ENCODE measurements around the gene RIPOR2. TPM values are rescaled to one million over a fixed set of nuclear protein-coding genes. Genes with fewer than 3 reads are reported as not detected.

RIPOR2 gene
- total RNA-seq, 1 experiment from 2014 or later = 0.47 TPM

- no peak overlapping the region for H3K4me3 Mint-ChIP-seq (ENCODE audit: low read depth, unreplicated experiment)
- CTCF ChIA-PET = no interaction called here
Measured at GRCh38 chr6:24883618-24884017, 52.1 kb downstream of the RIPOR2 start.

GRCh38 chr6:24882835-24883555, 52.8 kb downstream of the RIPOR2 start:
- Mint-ChIP-seq H3K4me1 (ENCODE audit: low read depth, unreplicated experiment) (peaks cover 23% of the 10 kb centered on the region), H3K36me3 (ENCODE audit: insufficient read depth, unreplicated experiment) (no peaks in the 10 kb centered on the region), H3K4me3 (ENCODE audit: low read depth, unreplicated experiment) (no peak overlapping the region), H3K9me3 (ENCODE audit: low read depth, unreplicated experiment) (no peaks in the 10 kb centered on the region), H3K27ac (ENCODE audit: unreplicated experiment) (no peak overlapping the region), H3K27me3 (ENCODE audit: unreplicated experiment) (no peaks in the 10 kb centered on the region)
- CTCF ChIA-PET = interaction anchor here (0.6 to 1.6 kb wide), 3 partner anchors 30 to 860 kb away, joined by 3 to 4 read pairs (median 3); no protein-coding TSS in a partner anchor
- intact Hi-C loops (cut with micrococcal nuclease; ENCODE audit: unreplicated experiment) = no loop called here
- DNase-seq = no peak
- TF ChIP-seq CTCF (IDR thresholded peaks at IDR 0.05; ENCODE audit: unreplicated experiment) = no peak
- no TSS peak for BruUV-seq (replicated peaks)

More at GRCh38 chr6:24883618-24884017, 52.1 kb downstream of the RIPOR2 start:
- intact Hi-C loops (cut with micrococcal nuclease; ENCODE audit: unreplicated experiment) = no loop called here
- Mint-ChIP-seq H3K36me3 (ENCODE audit: insufficient read depth, unreplicated experiment) (no peaks in the 10 kb centered on the region), H3K27me3 (ENCODE audit: unreplicated experiment) (no peaks in the 10 kb centered on the region), H3K9me3 (ENCODE audit: low read depth, unreplicated experiment) (no peaks in the 10 kb centered on the region), H3K4me1 (ENCODE audit: low read depth, unreplicated experiment) (peaks cover 23% of the 10 kb centered on the region), H3K27ac (ENCODE audit: unreplicated experiment) (no peak overlapping the region)
- no peak for DNase-seq
- no peak for TF ChIP-seq CTCF (IDR thresholded peaks at IDR 0.05; ENCODE audit: unreplicated experiment)
- BruUV-seq (replicated peaks) = no TSS peak

- DNase-seq = no peak
- BruUV-seq (replicated peaks) = no TSS peak
- CTCF ChIA-PET = interaction anchor here (0.6 to 1.6 kb wide), 5 partner anchors 20 to 860 kb away, joined by 3 to 7 read pairs (median 3); no protein-coding TSS in a partner anchor
- no peak for TF ChIP-seq CTCF (IDR thresholded peaks at IDR 0.05; ENCODE audit: unreplicated experiment)
- intact Hi-C loops (cut with micrococcal nuclease; ENCODE audit: unreplicated experiment) = no loop called here
- Mint-ChIP-seq H3K4me1 (ENCODE audit: low read depth, unreplicated experiment) (peaks cover 23% of the 10 kb centered on the region), H3K36me3 (ENCODE audit: insufficient read depth, unreplicated experiment) (no peaks in the 10 kb centered on the region), H3K9me3 (ENCODE audit: low read depth, unreplicated experiment) (peaks cover 4% of the 10 kb centered on the region), H3K27ac (ENCODE audit: unreplicated experiment) (no peak overlapping the region), H3K4me3 (ENCODE audit: low read depth, unreplicated experiment) (no peak overlapping the region), H3K27me3 (ENCODE audit: unreplicated experiment) (no peaks in the 10 kb centered on the region)
Measured at GRCh38 chr6:24882295-24882694, 53.5 kb downstream of the RIPOR2 start.

GRCh38 chr6:24881376-24881775, 54.4 kb downstream of the RIPOR2 start:
- BruUV-seq (replicated peaks) = no TSS peak
- H3K27me3 Mint-ChIP-seq (ENCODE audit: unreplicated experiment) = no peaks in the 10 kb centered on the region
- no peak overlapping the region for H3K27ac Mint-ChIP-seq (ENCODE audit: unreplicated experiment)
- intact Hi-C loops (cut with micrococcal nuclease; ENCODE audit: unreplicated experiment) = no loop called here
- H3K4me1 Mint-ChIP-seq (ENCODE audit: low read depth, unreplicated experiment) = peaks cover 23% of the 10 kb centered on the region
- CTCF ChIA-PET = interaction anchor here (0.8 kb wide), 1 partner anchor 140 kb away, joined by 3 read pairs; no protein-coding TSS in a partner anchor
- H3K36me3 Mint-ChIP-seq (ENCODE audit: insufficient read depth, unreplicated experiment) = no peaks in the 10 kb centered on the region
- H3K4me3 Mint-ChIP-seq (ENCODE audit: low read depth, unreplicated experiment) = no peak overlapping the region
- TF ChIP-seq CTCF (IDR thresholded peaks at IDR 0.05; ENCODE audit: unreplicated experiment) = no peak
- DNase-seq = no peak
- peaks cover 9% of the 10 kb centered on the region for H3K9me3 Mint-ChIP-seq (ENCODE audit: low read depth, unreplicated experiment)
